Calu3 (cell line): ENCODE results near the gene CALR3. TPM values are rescaled to one million over a fixed set of nuclear protein-coding genes. Genes with fewer than 3 reads are reported as not detected.

Source experiments
- BruUV-seq: library from RNA; stranded (reverse); fragments of 400-500 nt; replicated peaks from 2 replicates; lab custom pipeline; 2021; lab: Mats Ljungman, UMichigan
- CTCF ChIA-PET: fragments of 300-600 bp; sonication (Branson Sonifier 250); formaldehyde crosslinking; loops from one replicate; lab custom pipeline; 2022; ENCODE audit warnings: antibody characterized with exemption; lab: Charles Lee
- DNase-seq: peaks from one replicate; pipeline ENCODE4 v3.0.0; 2022
- H3K27ac Mint-ChIP-seq: one replicate; pipeline ENCODE4 v1.8.0; 2022; ENCODE audit warnings: mixed read lengths; ENCODE audit not compliant: unreplicated experiment
- H3K27me3 Mint-ChIP-seq: one replicate; pipeline ENCODE4 v1.8.0; 2022; ENCODE audit warnings: mixed read lengths; ENCODE audit not compliant: unreplicated experiment
- H3K36me3 Mint-ChIP-seq: one replicate; pipeline ENCODE4 v1.8.0; 2022; ENCODE audit warnings: mild to moderate bottlenecking, moderate library complexity, mixed read lengths; ENCODE audit not compliant: insufficient read depth, unreplicated experiment
- H3K4me1 Mint-ChIP-seq: one replicate; pipeline ENCODE4 v1.8.0; 2022; ENCODE audit warnings: mild to moderate bottlenecking, low read depth, mixed read lengths; ENCODE audit not compliant: unreplicated experiment
- H3K4me3 Mint-ChIP-seq: one replicate; pipeline ENCODE4 v1.8.0; 2022; ENCODE audit warnings: mild to moderate bottlenecking, low read depth, moderate library complexity, mixed read lengths; ENCODE audit not compliant: unreplicated experiment
- H3K9me3 Mint-ChIP-seq: one replicate; pipeline ENCODE4 v1.8.0; 2022; ENCODE audit warnings: low read depth, mixed read lengths; ENCODE audit not compliant: unreplicated experiment
- CTCF ChIP-seq: fragments of 200-600 bp; IDR thresholded peaks from one replicate; pipeline ENCODE4 v1.8.0; 2022; ENCODE audit warnings: antibody characterized with exemption; ENCODE audit not compliant: unreplicated experiment
- intact Hi-C: fragments of 100-400 bp; cut with micrococcal nuclease; formaldehyde crosslinking; loops from one replicate; pipeline ENCODE4 v1.10.0; 2022; ENCODE audit not compliant: unreplicated experiment
- total RNA-seq: library from RNA; stranded (reverse); gene quantifications from 2 replicates; pipeline ENCODE4 v1.2.3, GENCODE V29; 2022

CALR3 gene
- total RNA-seq, 1 experiment from 2014 or later = not detected

- DNase-seq = no peak
- no peak for TF ChIP-seq CTCF
- intact Hi-C loops = no loop called here
- Mint-ChIP-seq H3K4me1 (peaks cover 37% of the 10 kb centered on the region), H3K36me3 (peaks cover 4% of the 10 kb centered on the region), H3K9me3 (no peaks in the 10 kb centered on the region), H3K4me3 (no peak overlapping the region), H3K27me3 (no peaks in the 10 kb centered on the region), H3K27ac (no peak overlapping the region)
- CTCF ChIA-PET = interaction anchor here (0.6 kb wide), 1 partner anchor 1312 kb away, joined by 6 read pairs; no protein-coding TSS in a partner anchor
- no TSS peak for BruUV-seq
Measured at GRCh38 chr19:16459680-16460079, 36.3 kb downstream of the CALR3 start.

GRCh38 chr19:16458391-16459341 is 37.3 kb downstream of the CALR3 start:
- Mint-ChIP-seq H3K4me1 (peaks cover 32% of the 10 kb centered on the region), H3K27me3 (no peaks in the 10 kb centered on the region), H3K36me3 (peaks cover 4% of the 10 kb centered on the region), H3K4me3 (no peak overlapping the region), H3K9me3 (no peaks in the 10 kb centered on the region), H3K27ac (no peak overlapping the region)
- TF ChIP-seq CTCF = no peak
- DNase-seq = no peak
- BruUV-seq = no TSS peak
- intact Hi-C loops = no loop called here
- CTCF ChIA-PET = no interaction called here

GRCh38 chr19:16457954-16458331 is 38.0 kb downstream of the CALR3 start:
- Mint-ChIP-seq H3K27ac (no peak overlapping the region), H3K27me3 (no peaks in the 10 kb centered on the region), H3K4me3 (no peak overlapping the region), H3K9me3 (no peaks in the 10 kb centered on the region), H3K36me3 (peaks cover 4% of the 10 kb centered on the region), H3K4me1 (peaks cover 25% of the 10 kb centered on the region)
- CTCF ChIA-PET = no interaction called here
- no TSS peak for BruUV-seq
- DNase-seq = no peak
- intact Hi-C loops = no loop called here
- no peak for TF ChIP-seq CTCF

- intact Hi-C loops = no loop called here
- H3K4me1 Mint-ChIP-seq = peaks cover 23% of the 10 kb centered on the region
- H3K27me3 Mint-ChIP-seq = no peaks in the 10 kb centered on the region
- no peak overlapping the region for H3K4me3 Mint-ChIP-seq
- no peak for TF ChIP-seq CTCF
- DNase-seq = no peak
- H3K9me3 Mint-ChIP-seq = no peaks in the 10 kb centered on the region
- CTCF ChIA-PET = interaction anchor here (1.2 kb wide), 1 partner anchor 16 kb away, joined by 3 read pairs; no protein-coding TSS in a partner anchor
- BruUV-seq = no TSS peak
- H3K36me3 Mint-ChIP-seq = peaks cover 4% of the 10 kb centered on the region
- no peak overlapping the region for H3K27ac Mint-ChIP-seq
Measured at GRCh38 chr19:16457195-16457953, 38.6 kb downstream of the CALR3 start.
